ENCODE data around the gene ZNF746.
A peak's percentile ranks its signal among the peaks of the same experiment; 100 is the strongest.

ZNF746 gene

DNA sequence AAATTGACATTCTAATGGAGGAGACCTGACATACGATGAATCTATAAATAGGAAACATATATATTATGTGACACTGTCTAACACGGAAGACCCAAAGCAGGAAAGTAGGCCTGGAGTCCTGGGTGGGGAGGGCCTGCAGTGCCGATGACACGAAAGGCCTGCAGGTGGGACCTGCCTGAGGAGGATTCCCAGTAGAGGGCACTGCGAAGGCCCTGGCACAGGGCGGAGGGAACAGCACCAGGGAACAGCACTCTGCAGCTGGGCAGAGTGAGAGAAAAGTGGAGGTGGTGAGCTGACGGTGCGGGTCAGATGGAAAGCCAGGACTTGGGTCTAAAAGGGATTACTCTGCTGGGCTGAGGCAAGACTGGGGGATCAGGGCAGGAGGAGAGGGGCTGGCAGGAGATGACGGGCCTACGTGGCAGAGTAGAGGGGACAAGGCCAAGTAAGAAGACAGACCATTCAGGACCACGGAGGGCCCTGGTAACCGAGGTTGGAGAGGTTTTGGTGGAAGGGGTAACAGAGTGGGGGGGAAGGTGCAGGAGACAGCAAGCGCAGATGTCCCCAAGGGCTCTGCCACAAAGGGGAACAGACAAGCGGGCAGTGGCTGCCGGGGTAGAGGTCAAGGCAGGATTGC, 8.1 kb downstream of the ZNF746 start:
- DNase-seq, result no peak

DNA sequence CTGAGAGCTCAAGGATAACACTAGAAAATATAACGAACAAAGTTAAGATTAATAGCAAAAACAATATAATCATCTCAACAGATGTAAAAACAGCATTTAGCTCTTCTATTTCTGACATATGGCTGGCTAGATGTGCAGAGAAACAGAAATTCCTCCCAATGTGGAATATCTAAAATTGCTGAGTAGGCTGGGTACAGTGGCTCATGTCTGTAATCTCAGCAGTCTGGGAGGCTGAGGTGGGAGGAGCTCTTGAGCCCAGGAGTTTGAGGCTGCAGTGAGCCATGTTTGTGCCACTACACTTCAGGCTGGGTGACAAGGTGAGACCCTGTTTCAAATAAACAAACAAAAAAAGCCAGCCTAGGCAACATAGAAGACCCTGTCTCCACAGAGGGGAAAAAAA, 18.0 kb downstream of the ZNF746 start:
- no peak for DNase-seq

DNA sequence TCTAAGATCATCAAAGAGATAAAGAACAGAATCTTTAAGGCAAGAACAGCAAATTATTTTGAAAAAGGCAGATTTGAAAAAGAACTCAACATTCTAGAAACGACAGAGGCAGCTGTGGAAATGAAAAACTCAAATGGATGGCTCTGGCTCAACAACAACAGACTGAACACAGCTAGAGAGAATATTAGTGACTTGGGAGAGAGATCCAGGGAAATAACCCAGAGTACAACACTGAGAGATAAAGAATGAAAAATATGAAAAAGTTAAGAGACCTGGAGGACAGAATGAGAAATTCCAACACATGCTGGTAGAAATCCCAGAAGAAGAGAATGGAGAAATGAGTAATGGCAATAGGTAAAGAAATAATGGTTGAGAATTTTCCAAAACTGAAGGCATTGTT, 18.9 kb downstream of the ZNF746 start:
- DNase-seq, result no peak

DNA sequence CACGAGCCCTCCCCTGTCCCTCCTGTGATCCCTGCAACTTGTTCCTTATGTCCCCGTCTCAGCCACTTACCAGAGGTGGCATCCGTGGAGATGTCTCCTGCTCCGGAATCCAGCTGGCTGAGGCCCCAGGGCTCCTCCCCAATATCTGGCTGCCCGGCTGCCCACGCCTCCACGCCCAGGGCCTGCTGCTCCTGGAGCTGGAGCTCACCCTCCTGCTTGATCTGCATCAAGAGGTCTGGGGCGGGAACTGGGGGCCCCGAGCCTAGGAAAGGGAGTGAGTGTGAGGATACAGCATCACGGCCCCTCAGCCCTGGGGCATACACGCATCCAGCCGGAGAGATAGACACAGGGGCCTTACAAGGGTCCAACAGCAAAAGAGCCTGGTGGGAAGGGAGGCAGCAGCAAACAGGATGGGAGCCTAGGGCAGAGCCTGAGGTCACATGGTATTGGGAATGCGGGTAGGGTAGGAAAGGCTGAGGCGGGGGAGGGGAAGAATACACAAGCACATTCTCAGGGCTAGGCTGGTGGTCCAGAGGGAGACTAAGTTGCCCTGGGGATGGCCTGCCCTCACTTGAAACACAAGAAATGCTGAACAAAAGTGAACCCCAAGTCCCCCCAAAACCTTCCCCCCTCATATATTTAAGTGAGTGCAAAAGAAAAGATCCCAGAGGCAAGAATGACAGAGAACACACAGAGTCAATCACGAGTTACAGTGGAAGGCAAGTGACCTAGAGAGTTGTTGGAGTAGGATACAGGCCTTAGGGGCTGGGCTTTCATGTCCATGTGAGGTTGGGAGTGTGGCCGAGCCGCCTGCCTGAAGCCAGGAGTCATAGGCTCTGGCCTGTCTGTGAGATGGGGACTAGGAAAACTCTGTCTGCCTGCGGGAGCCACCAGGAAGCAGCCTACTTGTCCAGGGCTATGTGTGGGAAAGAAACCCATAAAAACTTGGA, 19.8 kb downstream of the ZNF746 start:
- DNase-seq, result no peak

DNA sequence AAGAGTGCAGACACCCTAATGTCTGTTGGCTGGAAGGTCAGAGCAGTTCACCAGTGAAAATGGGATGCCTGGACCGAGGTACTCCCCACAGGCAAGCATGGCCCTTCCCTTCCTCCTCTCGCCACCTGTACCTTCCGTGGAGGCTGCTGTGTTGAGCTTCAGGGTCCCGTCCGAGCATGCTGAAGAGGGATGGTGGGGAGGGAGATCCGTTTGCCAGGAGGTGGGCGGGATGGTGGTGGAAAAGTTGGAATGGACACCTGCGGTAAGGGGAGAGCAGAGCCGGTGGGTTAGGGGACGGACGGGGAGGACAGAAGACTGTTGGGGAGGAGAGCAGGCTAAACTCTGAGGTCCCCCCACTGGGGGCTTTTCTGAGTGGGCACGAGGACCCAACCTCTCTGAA, 20.8 kb downstream of the ZNF746 start:
- no peak for DNase-seq

DNA sequence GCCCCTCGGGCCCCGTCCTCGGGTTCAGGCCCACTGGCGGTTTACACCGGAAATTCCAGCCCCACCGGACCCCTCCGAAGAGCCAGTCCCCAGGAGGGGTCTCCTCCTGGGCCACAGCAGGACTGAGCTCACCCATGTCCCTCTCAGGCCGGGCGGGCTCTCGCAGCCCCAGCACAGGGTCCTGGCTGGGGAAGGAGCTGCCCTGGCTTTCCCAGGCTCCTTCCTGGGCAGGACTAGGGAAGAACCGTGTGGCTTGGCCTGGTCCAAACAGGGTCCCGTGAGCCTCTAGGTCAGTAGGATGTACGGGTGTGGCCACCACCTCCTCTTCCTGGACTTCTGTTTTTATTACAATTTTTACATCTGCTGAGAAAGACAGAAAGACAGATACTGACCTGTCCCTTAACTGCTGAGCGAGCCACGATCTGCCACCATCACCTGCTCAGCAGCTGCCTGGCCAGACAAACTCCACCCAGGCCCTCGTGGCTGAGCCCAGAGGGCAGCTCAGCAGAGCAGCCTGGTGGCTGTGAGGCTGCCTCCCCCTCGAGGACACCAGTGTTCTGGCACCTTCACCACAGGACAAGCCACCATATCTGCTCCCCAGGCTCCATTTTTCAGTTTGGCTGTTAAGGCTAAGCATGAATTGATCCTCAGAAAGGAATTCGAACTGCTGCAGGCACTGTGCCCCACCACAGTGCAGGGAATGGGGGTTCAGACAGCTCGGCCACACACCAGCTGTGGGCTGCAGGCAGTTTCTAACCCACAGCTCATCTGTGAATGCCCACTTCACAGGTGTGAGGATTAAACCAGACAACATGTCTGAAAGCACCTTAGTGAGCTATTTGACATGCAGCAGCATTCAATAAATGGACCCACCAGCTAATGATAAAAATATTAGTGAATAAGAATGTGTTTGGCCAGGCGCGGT, 22.2 kb downstream of the ZNF746 start:
- no peak for DNase-seq

DNA sequence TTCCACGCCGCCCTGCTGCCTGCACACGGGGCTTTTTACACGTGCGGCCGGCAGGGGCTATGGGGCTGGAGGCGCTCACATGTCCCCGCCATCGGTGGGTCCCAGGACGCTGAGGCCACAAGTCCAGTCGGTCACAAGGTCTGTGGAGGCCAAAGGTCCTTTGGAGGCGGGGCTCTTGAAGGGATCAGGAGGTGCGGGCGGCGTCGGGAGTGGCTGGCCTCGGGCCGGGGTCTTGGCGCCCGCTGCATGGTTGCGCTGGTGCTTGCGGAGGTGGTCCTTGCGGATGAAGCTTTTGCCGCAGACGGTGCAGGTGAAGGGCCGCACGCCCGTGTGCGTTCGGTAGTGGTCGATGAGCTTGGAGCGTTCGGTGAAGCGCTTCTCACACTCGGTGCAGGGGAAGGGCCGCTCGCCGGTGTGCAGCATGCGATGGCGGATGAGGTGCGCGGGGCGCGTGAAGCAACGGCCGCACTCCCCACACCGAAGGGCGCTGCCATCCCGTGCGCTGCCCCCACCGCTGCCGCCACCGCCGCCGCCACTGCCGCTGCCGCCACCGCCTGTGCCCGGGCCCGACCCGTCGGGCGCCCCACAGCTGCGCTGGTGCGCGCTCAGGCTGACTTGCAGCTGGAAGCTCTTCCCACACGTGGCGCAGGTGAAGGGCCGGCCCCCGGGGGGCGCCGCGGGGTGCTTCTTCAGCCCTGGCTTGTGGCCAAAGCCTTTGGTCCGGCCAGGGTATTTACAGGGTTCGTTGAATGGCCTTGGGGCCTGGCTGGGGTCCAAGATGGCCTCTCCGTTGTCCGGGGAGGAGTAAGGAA, 23.1 kb downstream of the ZNF746 start:
- no peak for DNase-seq

DNA sequence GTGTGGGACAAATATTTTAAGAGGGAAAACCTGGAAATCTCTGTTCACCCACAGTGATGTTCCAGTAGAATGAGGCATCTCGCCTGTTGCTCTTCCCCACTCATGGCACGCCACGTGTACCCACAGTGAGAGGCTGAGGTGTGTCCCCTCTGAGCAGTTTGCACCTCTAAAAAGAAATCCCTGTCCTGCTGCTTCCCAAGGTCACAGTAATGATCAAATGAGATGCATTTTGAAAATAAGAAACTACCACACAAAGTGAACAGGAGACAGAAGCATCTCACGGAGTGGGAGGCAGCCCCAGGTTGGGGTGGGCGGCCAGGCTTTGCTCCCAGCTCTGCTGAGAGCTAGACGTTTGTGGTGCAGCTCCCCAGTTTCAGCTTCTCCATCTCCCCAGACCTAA, 24.4 kb downstream of the ZNF746 start:
- no peak for DNase-seq

DNA sequence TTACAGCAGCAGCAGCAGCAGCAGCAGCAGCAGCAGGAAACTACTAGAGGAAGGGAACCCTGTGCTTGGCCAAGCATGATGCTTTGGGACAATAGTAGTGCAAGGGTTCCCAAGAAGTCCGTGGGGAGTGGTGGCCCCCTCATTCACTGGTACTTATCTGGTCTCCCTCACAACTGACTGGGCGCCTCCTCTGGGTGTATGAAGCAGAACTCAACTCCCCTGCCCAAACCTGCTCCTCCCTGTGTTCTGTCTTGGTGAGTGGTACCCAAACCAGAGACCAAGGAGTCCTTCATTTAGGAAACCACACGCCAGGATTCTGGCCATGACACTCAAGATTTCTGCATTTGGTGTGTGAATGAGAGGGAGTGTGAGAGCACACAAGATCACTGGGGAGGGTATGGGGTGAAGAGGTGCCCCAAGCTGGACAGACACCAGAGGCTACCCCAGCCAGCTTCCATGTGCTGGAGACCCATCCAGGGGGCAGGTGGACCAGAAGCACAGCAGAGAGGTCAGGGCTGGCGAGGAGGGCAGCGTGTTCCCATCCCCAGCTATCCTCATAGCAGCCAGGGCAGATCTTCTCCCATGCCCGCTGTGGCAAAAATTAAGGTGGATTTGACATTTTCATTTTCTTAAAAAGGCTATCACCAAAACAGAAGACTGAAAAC, 26.2 kb downstream of the ZNF746 start:
- DNase-seq, result no peak

DNA sequence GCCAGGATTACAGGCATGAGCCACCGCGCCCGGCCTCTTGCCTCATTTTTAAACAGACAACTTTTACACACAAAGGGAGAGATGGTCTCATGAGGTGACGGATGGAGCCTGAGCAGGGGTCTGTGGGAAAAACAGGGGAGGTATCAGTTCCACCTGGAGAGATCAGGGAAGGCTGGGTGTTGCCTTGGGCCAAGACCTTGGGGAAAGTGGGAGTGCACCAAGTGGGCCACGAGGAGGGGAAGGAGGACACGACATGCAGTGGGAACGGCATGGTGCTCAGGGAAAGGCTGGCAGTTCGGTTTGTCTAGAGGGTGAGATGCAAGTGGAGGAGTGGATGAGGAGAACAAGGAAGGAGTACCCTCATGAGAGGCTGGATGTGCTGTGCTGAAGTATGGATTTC, 27.8 kb downstream of the ZNF746 start:
- no peak for DNase-seq

DNA sequence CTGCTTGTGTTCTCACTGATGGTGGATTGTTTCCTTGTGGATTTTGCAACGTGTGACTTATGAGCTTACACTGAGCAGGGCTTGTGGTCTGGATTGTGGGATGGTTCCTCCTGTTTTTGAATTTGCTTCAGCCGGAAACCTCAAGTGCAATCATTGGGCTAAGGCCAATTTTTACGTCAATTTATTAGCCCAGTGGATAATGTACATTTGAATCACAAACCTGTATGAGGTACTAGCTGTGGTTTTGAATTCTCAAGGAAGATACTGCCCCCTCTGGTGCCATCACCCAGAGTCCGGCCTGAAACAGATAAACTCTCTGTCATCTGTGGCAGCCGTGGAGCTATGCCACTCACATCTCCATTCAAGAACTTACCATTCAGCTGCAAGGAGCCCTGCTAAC, 29.4 kb downstream of the ZNF746 start:
- no peak for DNase-seq

DNA sequence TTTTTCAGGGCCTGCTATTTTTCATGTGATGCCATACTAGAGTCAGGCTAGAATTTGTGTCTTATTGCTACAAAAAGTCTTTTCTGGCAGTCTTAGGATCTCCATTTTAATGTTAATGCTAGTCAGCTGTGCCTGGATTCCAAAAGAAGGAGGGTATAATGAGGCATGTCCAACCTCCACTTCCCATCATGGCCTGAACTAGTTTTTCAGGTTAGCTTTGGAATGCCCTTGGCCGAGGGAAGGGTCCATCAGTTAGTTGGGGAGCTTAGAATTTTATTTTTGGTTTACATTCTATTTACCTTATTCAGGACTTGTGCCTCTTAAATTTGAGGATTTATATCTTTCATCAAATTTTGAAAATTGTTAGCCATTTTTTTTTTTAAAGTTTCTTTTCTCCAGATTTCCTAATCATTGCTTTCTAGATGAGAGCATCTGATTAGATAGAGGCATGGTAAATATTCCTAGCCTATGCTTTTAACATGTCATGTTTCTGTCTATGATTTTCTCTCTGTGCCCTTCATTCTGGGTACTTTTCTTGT, 30.2 kb downstream of the ZNF746 start:
- no peak for DNase-seq

DNA sequence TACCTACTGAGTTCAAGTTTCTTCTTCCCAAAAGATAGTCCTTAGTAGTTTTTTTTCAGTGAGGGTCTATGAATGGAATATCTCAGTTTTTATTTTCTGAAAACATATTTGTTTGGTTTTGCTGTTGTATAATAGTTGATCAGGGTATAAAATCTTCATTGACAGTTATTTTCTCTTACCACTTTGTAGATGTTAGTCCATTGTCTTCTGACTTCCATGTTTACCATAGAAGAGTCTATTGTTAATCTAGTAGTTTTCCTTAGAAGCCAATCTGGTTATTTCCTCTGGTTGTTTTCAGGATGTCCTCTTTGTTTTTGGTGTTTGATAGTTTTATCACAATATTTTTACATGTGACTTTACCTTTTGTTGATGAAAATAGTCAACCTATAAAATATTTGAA, 31.2 kb downstream of the ZNF746 start:
- DNase-seq, result no peak

DNA sequence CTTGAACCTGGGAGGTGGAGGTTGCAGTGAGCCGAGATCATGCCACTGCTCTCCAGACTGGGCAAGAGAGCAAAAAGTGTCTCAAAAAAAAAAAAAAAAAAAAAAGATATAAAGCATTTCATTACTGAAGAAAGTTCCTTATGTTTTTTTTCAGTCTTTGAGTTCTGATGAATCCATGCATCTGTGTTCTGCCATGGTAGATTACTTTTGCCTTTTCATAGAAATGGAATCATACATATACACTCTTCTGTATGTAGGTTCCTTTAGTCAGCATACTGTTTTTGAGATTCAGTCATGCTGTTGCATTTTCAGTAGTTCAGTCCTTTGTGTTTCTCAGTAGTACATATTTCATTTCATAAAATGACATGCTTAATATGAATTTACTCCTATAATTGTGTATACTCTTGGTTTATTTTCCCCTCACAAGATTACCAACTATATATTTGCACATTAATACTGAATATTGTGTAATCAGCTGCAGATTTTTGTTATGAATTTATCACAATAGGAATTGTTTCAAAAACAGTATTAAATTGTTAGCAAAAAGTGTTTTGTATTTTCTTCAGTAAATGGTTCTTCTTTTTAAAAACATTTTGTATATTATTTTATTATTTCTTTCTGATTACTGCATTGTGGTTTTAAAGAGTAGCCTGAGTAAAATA, 34.0 kb downstream of the ZNF746 start:
- no peak for DNase-seq

DNA sequence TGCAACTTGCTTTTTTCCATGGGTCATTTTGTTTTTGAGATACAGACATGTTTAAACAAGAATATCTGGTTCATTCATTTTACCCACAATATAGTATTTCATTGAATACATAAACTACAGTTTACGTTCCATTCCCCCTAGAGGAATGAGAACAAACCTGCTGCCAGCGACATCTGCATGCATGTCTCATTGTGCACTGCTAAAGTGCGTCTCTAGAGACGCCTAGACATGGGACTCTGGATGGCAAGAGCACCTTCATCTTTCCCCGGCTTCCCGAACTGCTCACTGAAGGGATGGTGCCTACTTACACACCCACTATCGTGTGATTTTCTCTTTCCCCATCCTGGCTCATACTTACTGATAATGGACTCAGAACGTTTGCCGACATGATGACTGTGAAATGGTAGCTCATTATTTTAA, 35.5 kb downstream of the ZNF746 start:
- DNase-seq, result no peak

DNA sequence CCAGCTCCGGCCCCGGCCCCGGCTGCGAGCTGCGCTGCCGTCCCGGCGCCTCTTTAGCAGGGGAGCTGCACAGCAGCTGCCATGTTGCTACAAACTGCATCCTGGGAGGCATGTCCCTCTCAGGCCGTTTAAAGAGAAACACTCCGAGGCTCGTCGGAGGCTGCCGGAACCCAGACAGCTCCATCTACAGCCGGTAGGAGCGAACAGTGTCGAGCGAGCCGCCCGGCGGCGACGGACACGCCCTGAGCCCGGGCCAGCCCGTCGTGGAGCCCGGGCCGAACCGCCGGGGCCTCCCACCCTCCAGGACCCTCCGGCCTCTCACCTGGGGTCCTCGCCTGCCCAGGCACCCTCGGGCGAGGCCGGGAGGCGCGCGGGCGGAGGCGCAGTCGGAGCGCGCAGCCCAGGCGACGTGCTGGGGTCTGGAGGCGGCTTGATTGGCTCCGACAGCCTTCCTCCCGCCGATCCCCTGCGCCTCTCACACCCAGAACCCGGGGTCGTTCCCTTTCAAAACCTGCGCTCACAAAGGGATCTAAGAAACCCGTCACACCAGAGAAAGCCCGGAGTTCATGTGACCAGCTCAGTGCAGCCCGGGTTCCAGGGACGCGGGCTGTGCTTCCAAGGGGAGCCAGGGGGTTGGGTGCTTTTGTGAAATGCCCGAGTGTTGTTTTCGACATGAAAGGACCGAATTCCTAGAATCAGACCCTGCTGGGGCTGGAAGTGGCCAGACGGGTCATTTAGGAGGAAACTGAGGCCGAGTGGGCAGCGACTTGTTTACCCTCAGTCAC, 36.9 kb downstream of the ZNF746 start, which contains the start of gene ZNF777:
Gene ZNF777, minus strand, starts transcription at position 570 of the 785 bp plus-strand sequence. CDS start 5,040 bp downstream, outside the sequence.
- peak; percentile 78 for DNase-seq

DNA sequence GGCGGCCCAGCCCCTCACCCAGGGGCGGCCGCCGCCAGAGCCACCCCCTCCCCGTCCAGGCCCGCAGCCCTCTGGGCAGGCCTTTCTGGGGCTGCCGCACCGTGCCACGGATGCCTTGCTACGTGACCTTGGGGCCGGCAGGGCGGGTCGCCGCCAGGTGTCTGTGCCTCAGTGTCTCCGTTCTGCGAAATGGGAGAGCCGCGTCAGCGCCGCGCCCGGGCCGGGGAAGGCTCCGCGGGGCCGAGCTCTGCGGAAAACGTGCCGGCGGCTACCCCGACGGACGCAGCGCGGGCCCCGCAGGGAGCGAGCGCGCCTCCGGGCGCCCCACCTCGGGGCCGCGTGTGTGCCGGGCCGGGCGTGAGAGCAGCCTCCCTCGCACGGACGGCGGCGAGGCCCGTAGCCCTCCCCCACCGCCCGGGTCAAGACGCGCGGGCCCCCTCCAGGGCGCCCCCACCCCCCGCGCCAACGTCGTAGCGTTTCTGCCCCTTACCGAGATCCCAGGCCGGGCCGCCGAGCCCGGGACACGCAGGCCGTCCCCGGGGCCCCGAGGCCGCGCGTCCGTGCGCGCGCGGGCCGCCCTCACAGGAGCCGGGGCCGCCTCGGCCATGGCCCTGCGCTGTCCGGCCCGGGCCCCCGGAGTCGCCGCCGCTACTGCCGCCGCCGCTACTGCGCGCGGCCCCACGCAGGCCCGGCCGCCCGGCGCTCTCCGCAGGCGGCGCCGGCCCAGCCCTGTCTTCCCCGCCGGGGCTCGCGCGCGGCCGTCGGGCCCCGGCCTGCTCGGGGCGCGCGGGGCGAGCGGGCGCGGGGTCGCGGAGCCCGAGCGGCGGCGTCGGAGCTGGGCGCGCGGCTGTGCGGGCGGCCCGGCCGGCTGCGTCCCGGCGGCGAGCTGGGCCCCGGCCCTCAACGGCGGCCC, 37.8 kb downstream of the ZNF746 start:
- DNase-seq, result no peak

DNA sequence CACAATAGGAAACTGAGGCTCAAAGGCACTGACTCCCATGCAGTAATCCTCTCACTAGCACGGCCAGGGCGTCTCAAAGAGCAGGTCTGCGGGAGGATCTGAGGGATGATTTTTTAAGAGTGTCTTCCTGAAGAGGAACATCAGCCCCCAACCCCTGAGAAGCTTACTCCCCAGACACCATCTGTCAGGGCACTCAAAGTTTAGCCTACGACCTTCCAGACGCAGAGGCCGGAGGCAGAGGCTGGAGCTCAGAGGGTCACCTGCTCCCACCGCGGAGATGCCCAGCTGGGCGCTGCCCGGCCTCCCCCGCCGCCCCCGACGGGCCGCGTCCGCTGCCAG, 38.4 kb downstream of the ZNF746 start:
- DNase-seq, result no peak

DNA sequence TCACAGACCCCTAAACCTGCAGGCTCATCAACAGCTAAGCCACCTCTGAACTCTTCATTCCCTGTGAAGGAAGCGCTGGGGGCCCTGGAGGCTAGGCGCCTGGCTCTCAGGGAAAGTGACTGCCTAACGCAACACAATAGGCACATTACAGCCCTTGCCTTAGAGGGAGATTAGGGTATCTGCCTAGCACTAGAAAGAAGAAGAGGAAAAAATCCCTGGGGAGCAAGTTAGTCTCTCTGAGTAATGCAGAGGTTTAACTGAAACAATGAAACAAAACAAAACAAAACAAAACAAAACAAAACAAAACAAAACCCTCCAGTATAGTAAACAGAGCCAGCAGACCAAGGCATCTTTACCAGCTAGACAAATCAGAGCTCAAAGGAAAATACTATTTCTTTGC, 39.4 kb downstream of the ZNF746 start:
- DNase-seq, result no peak

All from activated gamma-delta T cell treated with Interleukin-2 at 50 U/mL for 16 hours (primary cell).